Hippocampal formation (tissue), 2 donors: ENCODE data around the gene KRT33B.

Experiments used
- DNase-seq, 2 donors: peaks; one replicate each; lab custom pipeline; 2025; lab: John Stamatoyannopoulos, UW

Gene KRT33B

DNA sequence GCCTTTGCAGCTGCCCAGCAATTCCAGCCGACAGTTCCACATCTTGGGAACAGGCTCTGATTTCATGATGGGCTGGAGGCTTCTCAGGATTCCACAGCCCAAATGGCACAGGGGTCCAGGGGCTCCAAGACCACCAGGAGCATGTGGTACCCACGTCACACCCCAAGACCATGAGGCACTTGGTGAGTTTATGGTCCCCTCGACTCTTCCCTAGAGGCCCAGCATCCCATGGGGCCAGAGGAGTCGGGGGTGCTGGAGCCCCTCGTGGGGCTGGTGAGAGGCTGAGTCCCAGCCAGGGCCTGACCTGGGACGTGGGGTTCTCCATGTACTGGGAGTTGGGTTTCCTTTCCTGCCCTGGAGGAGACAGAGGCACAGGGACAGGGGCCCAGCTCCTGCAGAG, 44.0 kb downstream of the KRT33B start:
- DNase-seq, result no peak

DNA sequence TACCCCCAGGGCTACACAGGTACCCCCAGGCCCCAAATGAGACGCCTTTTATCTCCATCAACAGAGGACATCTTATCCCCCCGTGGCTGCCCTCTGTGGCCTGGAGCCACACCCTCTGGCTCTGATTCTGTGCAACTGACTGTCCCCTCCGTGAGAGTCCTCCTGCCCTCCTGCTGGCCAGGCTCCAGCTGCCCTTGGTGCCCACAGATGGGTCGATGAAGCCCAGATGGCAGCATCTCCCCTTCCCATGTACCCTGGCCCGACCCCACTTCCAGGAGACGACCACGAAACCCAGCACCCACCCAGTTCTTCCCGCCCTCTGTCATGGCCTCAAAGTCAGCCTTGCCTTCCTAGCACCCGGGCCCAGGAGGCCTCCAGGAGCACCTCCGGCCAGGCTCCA, 44.5 kb downstream of the KRT33B start:
- no peak for DNase-seq

DNA sequence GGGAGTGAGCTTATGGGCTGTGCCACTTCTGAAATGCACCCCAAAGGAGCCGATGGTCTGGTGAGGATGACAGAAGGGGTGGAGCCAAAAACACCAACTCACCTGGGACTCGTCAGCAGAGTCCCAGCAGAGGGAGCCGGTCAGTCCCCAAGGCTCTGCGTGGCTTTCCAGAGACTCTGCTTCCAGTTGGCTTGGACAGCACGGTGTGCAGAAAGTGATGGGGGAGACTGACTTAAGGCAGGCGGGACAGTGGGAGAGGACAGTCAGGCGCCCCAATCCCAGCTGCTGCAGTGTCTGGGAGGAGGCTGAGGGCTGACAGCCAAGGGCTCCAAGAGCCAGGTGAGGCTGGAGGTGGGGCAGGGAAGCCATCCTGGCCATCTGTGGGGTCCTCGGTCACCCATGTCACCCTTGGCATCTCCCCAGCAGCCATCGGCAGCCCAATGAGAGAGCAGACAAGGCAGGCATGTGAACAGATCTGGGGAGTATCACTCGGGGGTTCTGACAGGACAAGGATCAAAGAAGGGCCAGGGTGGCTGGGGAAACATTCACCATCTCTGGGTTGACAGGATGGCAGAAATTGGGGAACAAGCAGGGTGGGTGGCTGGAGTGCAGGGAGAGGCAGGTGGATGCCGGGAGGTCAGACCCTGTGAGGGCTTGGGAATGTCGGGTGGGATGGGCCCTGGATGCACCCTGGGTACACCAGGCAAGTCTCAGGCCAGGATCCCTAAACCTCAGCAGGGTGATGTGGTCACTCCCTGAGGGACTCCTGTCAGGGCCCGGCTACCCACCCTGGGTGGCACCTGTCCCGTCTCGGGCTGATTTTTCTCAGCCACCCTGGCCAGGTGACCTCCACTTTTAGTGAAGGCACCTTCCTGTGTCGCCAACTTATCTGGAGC, 45.2 kb downstream of the KRT33B start:
- no peak for DNase-seq

DNA sequence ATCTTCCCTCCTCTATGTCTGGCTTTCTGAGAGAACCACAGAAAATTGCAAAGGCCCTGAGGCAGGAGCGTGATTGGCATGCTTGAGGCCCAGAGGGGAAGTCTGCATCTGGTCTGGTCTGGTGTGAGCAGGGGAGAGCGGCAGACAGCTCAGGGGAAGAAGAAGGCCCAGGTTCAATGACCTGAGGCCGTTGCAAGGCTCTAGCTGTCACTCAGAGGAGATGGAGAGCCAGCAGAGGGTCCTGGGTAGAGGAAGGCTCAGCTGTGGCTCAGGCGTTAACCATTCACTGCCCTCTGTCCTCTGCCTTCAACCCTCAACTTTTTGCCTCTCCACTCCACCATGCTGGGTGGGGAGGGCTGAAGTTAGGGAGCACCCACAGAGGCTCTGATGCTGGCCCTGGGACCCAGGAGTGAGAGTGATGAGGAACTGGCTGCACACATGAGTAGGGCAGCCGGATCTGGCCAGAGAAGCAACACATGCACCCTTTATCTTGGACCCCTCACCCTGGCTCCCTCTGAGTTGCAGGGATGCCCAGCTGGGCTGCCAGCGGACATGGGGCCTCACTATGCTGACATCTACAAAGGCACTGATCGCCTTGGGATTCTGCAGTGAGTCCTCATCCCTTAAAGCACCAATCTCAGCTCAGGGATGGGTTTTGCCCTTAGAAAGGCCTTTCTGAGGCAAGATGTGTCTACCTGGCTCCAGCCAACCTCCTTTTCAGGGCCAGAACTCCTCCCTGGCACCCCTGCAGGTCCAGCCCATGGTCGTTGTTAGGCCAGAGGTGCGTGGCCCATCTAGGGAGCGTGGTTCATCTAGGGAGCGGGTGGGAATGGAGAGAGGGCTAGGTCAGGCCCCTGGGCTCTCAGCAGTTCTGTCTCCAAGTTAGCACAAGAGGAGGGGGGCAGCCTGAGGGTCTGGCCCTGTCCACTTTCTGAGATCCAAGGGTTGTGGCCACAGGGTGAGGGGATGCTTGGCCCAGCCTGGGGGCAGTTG, 46.4 kb downstream of the KRT33B start:
- DNase-seq, result no peak

DNA sequence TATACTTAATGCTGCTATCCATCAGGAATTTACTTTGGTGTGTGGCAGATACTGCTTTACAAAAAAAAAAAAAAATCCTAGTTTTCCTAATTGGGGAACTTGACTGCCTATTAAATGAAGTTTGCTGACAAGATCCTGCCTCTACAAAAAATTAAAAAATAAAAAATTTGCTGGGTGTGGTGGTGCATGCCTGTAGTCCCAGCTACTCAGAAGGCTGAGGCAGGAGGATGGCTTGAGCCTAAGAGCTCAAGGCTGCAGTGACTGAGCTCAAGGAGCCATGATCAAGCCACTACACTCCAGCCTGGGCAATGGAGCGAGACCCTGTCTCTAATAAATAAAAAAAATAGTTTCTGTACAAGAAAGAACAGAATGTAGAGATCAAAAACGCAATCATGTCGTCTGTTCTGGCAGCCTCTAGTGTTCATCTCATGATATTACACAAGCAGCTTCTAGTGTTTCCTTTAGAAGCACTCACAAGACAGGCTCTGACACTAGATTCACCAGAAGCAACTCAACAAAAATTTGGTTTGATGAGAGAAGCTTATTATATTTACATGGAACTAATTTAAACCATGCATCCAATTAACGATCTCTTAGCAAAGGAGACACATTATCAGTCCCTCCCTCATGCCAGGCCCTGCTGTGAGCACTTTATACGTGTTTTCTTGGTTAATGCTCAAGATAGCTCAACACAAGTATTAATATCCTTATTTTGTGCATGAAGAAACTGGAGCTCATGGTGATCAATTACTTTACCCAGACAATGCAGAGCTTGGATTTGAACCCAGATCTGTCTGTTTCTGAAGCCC, 47.3 kb downstream of the KRT33B start:
- no peak for DNase-seq

DNA sequence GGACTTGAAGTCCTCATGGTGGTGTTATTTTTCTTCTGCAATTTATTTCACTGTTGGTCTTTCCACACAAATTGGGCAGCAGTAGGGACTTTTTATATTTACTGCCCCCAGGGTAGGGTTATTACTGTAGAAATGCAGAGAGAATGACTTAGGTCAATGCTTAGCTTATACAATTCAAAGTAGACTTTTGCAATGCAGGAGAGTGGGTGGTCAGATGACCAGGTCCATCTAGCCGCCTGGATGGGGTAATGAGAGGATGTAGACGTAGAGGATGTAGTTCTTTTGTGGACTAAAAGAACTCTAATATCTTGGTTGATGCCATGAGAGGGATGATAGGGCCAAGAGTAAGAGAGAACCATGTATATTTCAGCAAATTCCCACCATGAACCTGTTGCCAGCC, 51.4 kb downstream of the KRT33B start:
- DNase-seq, result no peak

DNA sequence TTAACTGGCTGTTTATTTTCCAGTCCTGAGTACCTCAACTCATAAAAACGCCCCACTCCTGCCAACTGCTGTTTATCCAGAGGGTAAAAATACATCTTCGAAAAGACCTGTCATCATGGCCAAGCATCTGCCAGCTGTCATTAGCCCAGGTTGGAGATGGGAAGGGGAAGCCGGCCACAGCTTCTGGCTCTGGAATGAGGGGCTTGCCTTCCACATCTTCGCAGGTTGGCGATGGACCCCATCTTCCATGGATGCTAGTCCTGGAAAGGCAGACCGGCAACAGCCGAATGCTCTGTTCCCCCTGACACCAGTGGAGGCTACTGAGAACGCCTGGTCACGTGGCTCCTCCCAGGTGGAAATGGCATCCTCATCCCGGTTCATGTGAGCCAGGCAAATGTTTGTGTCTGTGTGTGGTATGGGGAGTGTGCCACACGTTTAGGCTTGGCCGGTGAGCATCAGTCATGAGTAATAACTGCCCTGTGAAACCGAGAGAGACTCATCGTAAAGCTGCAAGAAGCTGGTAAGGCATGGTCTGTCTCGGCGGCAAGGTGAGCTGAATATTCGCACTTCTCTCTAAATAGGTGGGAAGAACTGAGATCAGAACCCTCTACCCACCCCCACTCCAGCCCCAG, 53.7 kb downstream of the KRT33B start:
- no peak for DNase-seq

DNA sequence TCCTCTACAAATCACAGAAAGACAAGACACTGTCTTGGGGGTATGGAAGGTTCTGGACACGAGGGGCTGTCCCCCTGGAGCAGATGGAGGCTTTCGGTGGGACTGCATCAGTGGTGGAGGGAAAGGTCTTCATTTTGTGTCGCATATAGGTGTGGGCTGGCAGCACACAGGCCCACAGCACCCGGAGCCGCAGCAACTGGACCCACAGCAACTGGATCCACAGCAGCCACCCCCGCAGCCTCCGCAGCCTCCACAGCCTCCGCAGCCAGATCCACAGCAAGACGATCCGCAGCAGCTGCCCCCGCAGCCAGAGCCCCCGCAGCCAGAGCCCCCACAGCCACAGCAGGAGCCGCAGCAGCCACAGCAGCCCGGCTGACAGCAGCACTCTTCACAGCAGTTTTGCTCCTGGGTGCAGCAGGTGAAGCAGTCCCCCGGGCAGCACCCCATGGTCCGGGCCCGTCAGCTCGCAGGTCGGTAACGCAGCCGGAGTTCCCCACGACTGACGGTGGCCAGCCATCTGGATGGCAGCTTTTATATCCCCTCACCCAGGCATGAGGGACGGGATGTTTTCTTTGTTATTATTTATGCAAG, 54.3 kb downstream of the KRT33B start, which contains the start of gene KRTAP17-1:
KRTAP17-1 (minus strand) TSS at position 507 of the 591 bp plus-strand sequence; CDS start at position 447, 60 bp downstream.
- DNase-seq, result no peak
